Stimulated activated CD4-positive, alpha-beta T cell treated with anti-CD3 and anti-CD28 coated beads, Interleukin-12 subunit alpha, Interleukin-12 subunit beta, amount 100 ng/mL, for 48 hours (primary cell): Measurements from ENCODE around the gene PRPS1L1.

ENCODE experiments used
- DNase-seq, 3 donors: peaks; one replicate each; pipeline ENCODE4 v3.0.0-alpha.2; 2020; ENCODE audit warnings: low read depth in 2 of 3, low spot score in 1 of 3

The PRPS1L1 gene

DNA sequence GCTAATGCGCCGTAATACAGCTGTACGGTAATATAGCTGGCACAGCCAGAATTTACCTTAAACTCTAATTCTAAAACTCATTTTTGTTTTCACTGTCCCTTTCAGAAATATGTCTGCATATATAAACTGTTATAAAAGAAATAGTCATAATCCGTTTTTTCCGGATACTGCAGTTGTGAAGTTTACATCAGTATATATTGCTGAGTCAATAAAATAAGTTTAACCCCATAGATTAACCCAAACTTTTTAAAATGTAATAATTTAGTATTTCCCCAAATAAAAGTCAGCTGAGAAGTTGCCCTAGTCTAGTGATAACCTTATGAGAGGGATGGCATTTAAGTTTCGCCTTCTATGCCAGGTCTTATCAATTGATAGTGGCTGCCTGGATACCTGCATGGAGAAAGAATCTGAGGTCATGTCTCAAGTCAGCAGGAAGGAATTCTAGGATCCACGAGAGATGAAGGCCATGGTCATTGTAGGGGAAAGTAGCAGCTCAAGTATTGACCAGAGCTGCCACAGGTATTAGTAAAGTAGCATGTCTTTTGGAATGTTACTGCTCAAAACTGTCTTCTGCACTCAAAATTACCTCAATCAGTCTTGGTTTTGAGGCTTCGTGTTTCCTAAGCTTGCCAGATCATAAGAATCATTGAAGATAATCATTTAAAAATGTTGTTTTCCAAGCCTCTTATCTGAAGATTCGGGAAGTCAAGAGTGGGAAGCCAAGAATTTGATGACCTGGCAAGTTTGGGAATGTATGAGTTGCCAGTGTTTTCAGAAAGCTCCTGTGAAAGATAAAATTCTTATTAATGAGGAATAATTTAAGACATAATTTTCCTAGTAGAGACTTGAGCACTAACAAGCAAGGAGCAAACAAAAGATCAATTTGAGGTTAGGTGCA lies 10.8 kb downstream of the PRPS1L1 start:
- DNase-seq: no peak

DNA sequence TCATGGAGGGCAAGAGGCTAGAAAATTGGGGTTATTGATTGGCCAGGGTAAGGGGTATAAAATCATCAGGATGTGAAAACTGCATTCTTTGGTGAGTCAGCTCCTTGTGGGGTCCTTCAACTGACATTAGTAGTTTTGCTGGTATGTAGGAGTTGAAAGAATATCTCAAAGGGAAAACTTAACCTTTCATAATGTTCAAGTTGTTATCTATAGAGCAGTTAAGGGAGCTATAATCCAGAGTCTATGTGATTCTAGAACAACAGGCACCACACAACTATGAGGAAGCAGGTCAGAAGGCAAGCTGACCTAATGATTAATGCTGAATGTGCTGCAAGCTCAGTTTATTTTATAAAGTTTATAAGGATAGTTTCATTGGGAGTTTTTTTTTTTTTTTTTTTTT lies 13.7 kb downstream of the PRPS1L1 start:
- DNase-seq: no peak

DNA sequence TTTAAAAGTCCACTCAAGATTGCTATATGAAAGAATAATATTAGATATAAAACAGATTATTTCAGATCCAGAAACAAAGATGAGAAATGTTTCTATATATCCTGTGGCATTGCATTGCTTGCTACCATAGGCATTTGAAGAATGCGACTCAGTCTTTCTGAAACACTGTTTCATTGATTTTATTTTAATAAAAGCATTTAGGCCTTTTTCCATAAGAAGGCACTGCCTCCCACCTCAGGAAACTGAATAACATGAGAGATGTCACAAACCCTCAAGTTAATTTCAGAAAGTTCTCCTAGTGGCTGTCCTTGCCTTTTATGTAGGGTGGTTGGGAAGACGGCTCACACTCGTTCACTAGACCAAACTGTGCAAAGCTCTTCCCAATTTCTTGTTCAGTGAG lies 23.3 kb downstream of the PRPS1L1 start:
- DNase-seq: no peak

DNA sequence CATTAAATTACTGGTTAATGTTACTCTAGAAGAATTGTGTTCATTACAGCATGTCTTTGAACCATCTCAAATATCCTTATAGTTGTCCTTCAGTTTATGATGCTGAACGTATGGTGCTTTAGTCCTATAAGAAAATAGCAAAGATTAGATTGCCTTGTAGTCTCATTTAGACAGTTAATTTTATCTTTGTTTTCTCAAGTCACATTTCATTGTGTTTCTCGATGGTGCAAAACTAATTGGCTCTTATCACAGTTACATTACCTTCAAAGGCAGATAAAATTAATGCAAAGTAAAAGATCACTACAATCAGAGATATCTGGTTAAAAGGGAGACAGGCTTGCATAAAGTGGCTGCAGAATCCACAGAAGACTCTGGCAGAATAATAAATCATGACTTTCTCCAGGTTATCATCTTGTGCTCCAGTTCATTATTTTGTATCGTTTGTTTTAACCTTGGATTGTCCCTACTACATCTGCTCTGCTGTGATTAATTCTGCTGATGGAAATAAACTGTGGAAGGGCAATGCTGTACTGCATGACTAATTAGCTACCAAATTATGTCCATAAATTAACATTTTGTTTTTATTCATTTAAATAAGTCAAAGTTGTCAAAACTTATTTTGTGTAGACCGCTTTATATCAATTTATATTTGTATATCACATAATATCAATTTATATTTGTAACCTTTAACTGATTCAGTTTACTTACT lies 24.2 kb downstream of the PRPS1L1 start:
- no peak for DNase-seq

DNA sequence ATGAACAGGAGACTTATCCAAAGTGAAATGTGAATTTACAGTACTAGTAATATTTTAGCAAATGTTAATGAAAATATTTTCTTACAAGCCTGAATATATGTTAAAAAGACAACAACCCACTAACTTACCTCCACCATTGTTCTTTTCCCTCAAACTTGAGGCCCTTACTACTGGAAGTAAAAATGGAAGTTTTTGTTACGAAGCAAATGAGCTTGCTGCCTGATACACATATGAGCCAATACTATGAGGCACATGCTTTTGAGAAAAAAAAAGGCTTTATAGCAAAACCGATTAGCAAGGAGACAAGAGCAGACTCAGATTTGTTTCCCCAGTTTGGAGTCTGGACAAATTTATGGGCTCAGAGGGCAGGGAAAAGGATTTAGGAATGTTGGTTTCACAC lies 29.0 kb downstream of the PRPS1L1 start:
- DNase-seq: no peak

DNA sequence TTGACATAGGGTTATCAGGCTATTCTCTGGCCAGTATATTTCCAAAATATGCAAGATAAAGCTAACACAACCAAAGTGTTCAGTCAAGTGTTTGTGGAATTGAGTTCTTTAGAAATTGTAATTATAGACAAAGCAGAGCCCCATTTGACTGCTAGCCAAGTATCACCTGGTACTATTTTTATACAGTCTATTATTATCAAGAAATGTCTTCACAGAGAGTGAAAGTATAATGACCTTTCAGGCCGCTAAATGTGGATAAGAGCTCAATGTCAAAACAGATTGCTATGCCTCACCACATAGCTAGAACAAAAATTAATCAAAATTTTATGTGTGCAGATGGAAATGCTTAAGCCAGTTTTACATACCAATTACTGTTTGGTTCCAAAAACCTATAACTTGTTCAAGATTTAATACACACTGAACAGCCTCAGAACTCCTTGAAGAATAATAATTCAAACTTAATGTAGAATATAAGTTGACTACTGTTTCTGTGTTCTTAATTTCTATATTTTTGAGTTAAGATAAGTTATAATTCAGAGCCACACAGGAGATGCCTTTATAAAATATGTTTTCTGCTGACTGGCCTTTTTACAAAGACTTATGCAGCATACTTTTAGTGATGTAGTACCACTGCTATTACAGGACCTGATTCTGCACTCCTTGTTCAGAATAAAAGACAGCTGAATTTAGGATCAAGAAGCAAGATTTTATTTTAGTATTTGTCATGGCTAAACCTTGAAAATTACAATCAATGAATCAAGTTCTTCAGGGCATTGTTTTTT lies 31.0 kb downstream of the PRPS1L1 start:
- no peak for DNase-seq

DNA sequence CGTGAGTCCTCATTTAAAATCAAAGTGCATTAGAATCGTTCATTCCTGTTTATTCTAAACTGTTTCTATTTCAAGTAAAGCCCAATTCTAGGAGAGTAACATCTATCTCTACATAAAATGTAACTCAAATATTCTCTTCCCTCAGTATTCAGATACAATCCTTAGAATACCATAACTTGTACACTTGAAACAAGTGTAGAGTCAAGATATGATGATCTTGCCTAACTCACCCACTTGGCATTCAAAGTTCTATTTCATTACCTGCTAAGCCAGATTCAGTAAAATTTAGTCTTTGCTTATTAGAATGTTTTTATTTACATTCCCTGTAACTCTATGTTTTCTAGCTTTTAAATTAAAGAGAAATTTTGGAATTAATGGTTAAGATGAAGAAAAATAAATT lies 31.6 kb downstream of the PRPS1L1 start:
- no peak for DNase-seq

DNA sequence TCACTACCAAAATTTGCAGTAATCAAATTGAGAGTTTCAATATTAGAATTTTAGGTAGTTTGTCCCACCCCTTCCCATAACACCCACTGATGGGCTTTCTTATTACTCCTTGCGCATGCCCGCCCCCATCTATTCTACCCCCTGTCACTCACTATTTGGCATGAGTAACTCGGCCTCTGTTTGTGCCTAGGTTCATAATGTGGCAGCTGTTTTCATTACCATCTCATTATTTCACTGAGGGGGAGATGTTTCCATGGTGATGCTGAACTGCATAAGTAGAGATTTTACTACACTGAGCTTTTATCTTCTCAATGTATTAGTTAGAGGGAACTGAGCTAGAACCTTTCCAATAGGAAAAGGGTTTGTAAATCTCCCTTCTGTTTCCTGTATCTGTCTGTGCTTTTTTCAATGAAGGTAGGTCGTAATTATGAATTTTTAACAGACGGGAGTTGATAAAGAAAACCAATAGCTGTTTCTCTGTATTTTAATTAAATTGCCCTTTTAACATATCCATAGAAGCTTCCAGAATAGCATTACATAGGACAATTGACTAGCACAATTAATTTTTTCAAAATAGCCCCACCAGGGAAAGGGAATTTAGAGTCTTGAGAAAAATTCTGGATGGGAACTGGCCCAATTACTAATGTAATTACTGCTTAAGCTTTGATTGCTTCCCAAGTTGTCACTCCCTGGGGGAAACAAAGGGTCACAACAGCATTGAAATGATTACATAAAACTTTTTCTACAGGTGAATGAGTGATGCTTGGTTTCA lies 33.4 kb downstream of the PRPS1L1 start:
- peak in 2 of 3 donors; percentile 5 to 14 for DNase-seq

DNA sequence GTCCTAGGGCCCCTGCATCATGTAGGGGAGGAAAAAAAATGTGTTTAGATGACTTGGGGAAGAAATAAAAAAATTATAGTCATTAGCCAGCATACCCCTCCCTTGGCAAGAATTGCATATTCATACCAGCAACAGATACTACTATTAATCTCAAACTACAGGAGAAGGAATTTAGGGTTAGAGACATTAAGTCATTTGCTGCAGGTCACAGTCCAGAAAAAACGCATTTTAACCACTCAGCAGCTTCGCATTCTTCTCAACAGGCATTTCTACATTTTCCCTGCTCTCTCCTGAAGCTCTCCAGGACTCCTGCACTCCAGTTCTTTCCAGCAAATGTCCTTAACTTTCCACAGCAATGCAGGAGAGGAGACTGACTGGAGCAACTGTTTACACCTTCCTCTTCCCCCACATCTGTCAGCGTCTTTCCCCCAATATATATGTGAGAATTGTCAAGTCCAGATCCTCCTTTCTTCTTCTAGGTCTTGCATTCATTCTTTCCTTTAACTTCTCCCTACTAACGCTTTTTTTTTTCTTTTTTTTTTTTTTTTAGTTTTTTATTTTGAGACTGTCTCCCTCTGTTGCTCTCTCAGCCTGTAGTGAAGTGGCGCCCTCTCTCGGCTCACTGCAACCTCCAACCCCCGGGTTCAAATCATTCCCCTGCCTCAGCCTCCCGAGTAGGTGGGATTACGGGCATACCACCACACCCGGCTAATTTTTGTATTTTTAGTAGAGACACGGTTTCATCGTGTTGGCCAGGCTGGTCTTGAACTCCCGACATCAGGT lies 35.6 kb downstream of the PRPS1L1 start:
- DNase-seq: peak; percentile 4 to 14 (median 6)

DNA sequence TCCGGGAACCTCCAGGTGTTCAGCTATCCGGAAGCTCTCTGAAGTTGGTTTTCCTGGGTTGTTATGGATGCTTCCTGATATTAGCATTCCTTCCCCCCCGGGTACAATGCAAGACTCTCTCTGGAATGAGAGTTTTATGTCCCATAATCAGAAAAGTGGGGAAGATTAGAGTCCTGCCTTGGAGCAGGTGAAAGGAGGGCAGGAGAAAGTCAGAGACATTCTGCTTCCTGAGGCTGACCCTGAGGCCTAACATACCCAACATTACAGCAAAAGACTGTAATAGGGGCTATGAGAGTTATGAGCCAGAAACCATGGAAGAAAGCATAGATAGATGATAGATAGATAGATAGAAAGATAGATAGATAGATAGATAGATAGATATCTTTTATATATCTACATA lies 36.9 kb downstream of the PRPS1L1 start:
- DNase-seq: no peak

DNA sequence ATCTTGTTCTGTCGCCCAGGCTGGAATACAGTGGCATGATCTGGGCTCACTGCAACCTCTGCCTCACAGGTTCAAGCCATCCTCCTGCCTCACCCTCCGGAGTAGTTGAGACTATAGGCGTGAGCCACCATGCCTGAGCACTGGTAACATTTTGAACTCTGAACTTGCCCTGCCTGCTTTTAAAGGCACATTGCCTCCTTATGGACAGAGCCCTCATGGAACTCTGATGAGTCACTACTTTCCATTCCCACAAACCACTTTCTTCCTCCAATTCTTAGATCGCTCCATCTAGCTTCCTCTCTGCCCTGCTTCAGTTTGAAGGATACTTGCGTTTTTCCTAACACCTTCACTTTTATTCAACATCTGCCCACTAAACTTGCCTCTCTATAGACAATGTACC lies 38.1 kb downstream of the PRPS1L1 start:
- no peak for DNase-seq

DNA sequence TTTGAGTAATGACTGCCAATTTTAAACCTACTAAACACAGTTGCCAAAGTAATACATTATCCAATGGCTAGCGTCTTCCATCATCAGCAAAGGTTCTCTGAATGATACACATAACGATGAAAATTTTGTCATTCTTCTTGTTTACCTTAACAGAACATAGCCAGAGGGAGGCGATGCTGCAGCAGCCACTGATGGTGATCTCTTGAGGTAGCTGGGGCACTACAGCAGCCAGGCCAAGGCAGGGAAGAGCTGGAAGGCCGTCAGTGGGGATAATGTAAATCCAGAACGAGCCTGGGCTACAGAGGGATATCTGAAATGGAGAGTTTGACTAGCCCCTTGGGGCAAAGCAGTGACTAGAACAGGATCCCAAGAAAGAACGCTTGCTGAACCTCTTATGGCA lies 38.8 kb downstream of the PRPS1L1 start:
- no peak for DNase-seq

DNA sequence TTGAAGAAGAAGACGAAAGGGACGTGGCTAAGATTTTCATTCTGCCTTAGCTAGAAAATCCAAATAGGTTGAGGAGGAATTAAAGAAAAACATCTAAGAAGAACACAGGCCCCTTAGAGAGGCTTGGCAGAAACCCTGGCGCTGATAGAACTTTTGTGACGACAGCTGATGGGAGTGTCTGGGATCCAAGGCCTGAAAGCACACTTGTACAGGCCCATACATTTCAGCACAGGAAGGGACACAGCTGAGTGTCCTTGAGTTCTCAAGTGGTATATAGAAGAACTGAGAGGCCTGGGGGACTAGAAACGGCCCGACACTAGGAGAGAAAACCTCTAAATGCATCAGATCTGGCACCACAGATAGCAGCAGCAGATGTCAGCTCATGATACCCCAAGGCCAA lies 39.5 kb downstream of the PRPS1L1 start:
- no peak for DNase-seq

DNA sequence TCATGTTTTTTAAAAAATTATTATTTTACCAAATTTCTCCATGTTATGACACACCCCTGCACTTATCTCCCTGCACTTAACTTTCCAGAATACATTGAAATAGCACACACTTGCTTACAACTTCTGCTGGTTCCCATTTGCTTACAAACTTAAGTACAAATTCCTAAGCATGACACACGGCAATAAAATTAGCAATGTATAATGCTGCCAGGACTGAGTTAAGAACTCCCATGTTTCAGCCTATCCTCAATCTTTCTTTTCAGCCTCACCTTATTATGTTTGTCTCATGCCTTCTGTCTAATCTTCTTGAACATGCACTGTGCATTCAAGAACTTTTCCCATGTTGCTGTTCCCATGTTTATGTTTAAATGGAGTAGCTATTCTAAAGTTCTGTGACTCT lies 40.8 kb downstream of the PRPS1L1 start:
- no peak for DNase-seq

DNA sequence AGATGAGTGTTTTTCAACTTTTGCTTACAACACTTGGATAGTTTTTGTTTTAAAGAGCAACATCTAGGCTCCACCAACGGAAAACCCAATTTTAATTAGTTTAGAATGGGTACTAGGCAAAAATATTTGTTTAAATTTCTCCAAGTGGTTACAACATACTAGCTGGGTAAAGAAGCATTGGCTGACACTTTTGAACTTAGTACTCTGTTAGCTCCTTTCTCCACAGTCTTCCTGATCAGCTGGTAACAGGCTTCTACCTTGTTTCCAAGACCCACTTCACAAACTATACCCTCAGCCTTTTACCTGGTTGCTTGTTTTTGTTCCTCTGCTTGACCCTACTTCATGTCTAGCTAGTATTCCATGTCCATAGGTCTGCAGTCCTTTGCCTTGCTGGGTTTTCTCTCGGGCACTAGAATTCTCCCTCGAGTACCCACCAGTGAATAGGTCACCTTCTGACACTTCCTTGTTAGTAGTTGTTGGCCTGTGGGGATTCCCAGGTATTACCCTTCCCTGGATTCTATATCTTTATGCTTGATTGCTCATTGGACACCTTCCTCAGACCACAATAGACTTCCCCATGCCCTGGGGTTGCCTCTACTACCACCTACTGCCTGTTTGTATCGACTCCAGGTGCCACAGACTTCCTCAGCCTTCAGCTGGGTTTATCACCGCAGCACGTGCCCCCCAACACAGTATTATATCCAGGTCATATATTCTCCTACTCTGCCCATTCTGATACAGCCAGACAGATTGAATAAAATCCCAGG lies 42.0 kb downstream of the PRPS1L1 start:
- no peak for DNase-seq

DNA sequence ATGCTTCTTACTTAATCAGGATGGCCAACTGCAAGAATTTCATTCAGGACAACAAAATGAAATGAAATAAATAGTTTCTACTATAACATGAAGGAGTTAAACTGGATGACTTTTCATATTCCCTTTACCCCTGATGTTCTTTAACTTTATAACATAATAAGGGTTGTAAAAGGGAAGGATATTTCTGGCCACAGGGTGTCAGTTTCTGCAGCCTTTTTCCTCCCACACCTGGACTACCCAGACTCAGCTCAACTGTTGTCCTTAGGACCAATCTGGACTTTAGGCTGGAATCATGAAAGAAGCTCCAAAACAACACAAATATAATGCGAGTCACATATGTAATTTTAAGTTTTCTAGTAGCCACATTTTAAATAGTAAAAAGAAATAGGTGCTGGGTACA lies 43.4 kb downstream of the PRPS1L1 start:
- no peak for DNase-seq

DNA sequence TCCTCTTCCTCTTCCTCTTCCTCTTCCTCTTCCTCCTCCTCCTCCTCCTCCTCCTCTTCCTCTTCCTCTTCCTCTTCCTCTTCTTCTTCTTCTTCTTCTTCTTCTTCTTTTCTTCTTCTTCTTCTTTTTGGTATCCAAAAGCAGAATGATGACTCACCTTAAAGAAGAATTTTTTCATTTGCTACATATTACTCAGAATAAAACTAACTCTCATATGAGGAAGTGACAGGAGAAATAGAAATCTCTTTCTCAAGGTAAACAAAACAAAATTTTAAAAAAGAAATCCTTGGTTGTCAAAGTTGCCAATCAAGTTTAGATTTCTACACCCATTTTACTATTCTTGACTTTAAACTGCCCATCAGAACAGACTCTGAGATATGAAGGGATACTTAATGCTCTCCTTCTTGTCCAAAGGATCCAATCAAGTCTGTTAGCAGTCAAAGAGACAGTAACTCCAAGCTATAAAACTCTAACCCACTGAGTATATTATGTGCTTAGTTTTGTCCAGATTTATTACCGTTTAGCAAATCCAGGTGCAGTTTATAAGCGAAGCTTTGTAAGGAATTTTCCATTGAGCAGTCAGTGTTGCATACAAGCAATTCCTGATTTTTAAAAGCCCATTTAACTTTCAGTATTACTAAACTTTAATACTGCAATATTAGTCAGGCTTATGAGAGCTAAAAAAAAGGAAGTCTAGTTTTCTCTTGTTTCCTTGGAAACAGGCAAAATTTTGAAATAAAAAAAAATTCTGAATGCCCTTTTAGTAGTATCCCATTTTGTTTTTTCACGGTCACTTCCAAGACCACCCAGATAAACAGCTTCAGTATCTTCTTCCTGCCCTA lies 44.2 kb downstream of the PRPS1L1 start:
- no peak for DNase-seq

DNA sequence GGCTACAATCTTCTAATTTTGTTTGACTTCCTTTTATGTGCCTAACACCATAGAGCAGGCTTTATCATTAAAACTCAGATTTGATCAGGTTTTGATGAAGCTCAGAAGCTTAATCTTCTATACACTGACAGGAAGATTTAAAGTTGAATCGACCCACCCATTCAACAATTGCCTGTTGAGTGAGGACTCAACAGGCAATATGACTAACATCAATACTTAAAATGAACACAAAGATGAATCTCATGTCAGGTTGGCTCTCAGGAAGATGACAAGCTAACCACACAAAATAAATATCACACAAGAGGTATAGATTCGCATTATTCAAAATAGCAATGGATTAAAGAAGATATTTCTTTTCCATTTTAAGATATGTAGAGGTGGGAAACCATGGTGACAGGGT lies 50.7 kb downstream of the PRPS1L1 start:
- no peak for DNase-seq
